CD14-positive monocyte (primary cell): ENCODE data around the gene CARMIL1. TPM values are rescaled to one million over a fixed set of nuclear protein-coding genes. Genes with fewer than 3 reads are reported as not detected.
A peak's percentile ranks its signal among the peaks of the same experiment; 100 is the strongest.

Experiments used
- DNase-seq, 3 donors: peaks; one replicate each; pipeline ENCODE4 v3.0.0-alpha.2; 2011 to 2022
- H2AFZ ChIP-seq: 2 replicates; pipeline ENCODE4 v1.6.0; 2012; ENCODE audit warnings: mild to moderate bottlenecking, low read depth, low read length, inconsistent platforms; ENCODE audit not compliant: insufficient read depth, poor library complexity, severe bottlenecking
- H3K27ac ChIP-seq, 2 donors: 1 replicate in 1 of 2; 2 replicates in 1 of 2; pipeline ENCODE4 v1.5.1; 2012 to 2013; ENCODE audit warnings: low read length in 2 of 2, control low read depth in 1 of 2, inconsistent platforms in 1 of 2, low read depth in 1 of 2, mild to moderate bottlenecking in 1 of 2
- H3K27me3 ChIP-seq, 2 donors: one replicate each; pipeline versions ENCODE4 v1.6.0 to v1.6.1; 2011 to 2013; ENCODE audit warnings: low read length in 2 of 2; ENCODE audit not compliant: control insufficient read depth in 2 of 2, insufficient read depth in 2 of 2
- H3K36me3 ChIP-seq, 2 donors: replicated peaks in 1 of 2; 1 replicate in 1 of 2; 2 replicates in 1 of 2; pipeline versions ENCODE4 v1.5.1 to v1.6.1; 2012 to 2013; ENCODE audit warnings: low read length in 2 of 2, control low read depth in 1 of 2, inconsistent platforms in 1 of 2, mild to moderate bottlenecking in 1 of 2; ENCODE audit not compliant: insufficient read depth in 2 of 2, control insufficient read depth in 1 of 2
- H3K4me1 ChIP-seq, 2 donors: 1 replicate in 1 of 2; 2 replicates in 1 of 2; pipeline versions ENCODE4 v1.5.1 to v1.6.1; 2012 to 2013; ENCODE audit warnings: low read length in 2 of 2, control low read depth in 1 of 2, inconsistent platforms in 1 of 2, mild to moderate bottlenecking in 1 of 2, moderate library complexity in 1 of 2; ENCODE audit not compliant: insufficient read depth in 2 of 2, control insufficient read depth in 1 of 2
- H3K4me2 ChIP-seq: replicated peaks from 2 replicates; pipeline ENCODE3; 2012; ENCODE audit warnings: low read length, moderate library complexity, mild to moderate bottlenecking; ENCODE audit not compliant: poor library complexity, severe bottlenecking; ENCODE audit errors: extremely low read depth
- H3K4me3 ChIP-seq, 3 experiments: fragments of 200-600 bp in 1 of 3; sonication (generic) in 1 of 3; replicated peaks in 1 of 3; 1 replicate in 2 of 3; 2 replicates in 1 of 3; pipeline ENCODE4 v1.5.1; 2011 to 2013; ENCODE audit warnings: low read length in 3 of 3, mild to moderate bottlenecking in 3 of 3, control low read depth in 2 of 3, low read depth in 2 of 3, inconsistent platforms in 1 of 3, moderate library complexity in 1 of 3
- H3K79me2 ChIP-seq: 2 replicates; pipeline ENCODE4 v1.6.0; 2012; ENCODE audit warnings: mild to moderate bottlenecking, control low read depth, inconsistent platforms, low read length, moderate library complexity; ENCODE audit not compliant: insufficient read depth
- H3K9ac ChIP-seq: 2 replicates; pipeline ENCODE4 v1.6.0; 2017; ENCODE audit warnings: low read length, mild to moderate bottlenecking; ENCODE audit not compliant: insufficient read depth, poor library complexity, severe bottlenecking
- H3K9me3 ChIP-seq, 2 donors: replicated peaks in 1 of 2; 1 replicate in 1 of 2; 2 replicates in 1 of 2; pipeline versions ENCODE4 v1.5.1 to v1.6.1; 2012 to 2013; ENCODE audit warnings: low read length in 2 of 2, control low read depth in 1 of 2; ENCODE audit not compliant: control insufficient read depth in 1 of 2, insufficient read depth in 1 of 2
- H4K20me1 ChIP-seq: 2 replicates; pipeline ENCODE4 v1.6.0; 2012; ENCODE audit warnings: mild to moderate bottlenecking, low read length, control low read depth, moderate library complexity; ENCODE audit not compliant: insufficient read depth
- H3K27ac Mint-ChIP-seq, 7 donors: one replicate each; pipeline ENCODE4 v1.8.0; 2020; ENCODE audit warnings: mild to moderate bottlenecking in 7 of 7, mixed read lengths in 7 of 7, moderate library complexity in 6 of 7, inconsistent platforms in 2 of 7
- H3K27me3 Mint-ChIP-seq, 3 donors: one replicate each; pipeline ENCODE4 v1.8.0; 2021 to 2022; ENCODE audit warnings: low read depth in 3 of 3, mild to moderate bottlenecking in 3 of 3, mixed read lengths in 3 of 3, moderate library complexity in 3 of 3, inconsistent platforms in 1 of 3
- H3K36me3 Mint-ChIP-seq, 2 donors: one replicate each; pipeline ENCODE4 v1.8.0; 2020; ENCODE audit warnings: mixed read lengths in 2 of 2, inconsistent platforms in 1 of 2, mild to moderate bottlenecking in 1 of 2
- H3K4me1 Mint-ChIP-seq: one replicate; pipeline ENCODE4 v1.8.0; 2020; ENCODE audit warnings: mild to moderate bottlenecking, mixed read lengths
- H3K4me3 Mint-ChIP-seq, 2 donors: one replicate each; pipeline ENCODE4 v1.8.0; 2020; ENCODE audit warnings: mild to moderate bottlenecking in 2 of 2, mixed read lengths in 2 of 2, moderate library complexity in 1 of 2
- H3K9me3 Mint-ChIP-seq, 7 donors: one replicate each; pipeline ENCODE4 v1.8.0; 2020 to 2022; ENCODE audit warnings: mixed read lengths in 7 of 7, mild to moderate bottlenecking in 6 of 7, moderate library complexity in 6 of 7, inconsistent platforms in 2 of 7
- WGBS: methylation state at CpG from one replicate; pipeline ENCODE4 v1.1.5; 2013; ENCODE audit warnings: missing lambda C conversion rate; ENCODE audit not compliant: insufficient coverage; 5-methylcytosine and 5-hydroxymethylcytosine counted together
- intact Hi-C, 2 donors: fragments of 100-400 bp; cut with micrococcal nuclease; formaldehyde crosslinking; loops; one replicate each; pipeline versions ENCODE4 v1.15.0 to v1.15.1; 2023
- polyA plus RNA-seq, 3 donors: library from polyadenylated mRNA; depleted of rRNA in 1 of 3; unstranded in 2 of 3; stranded (reverse) in 1 of 3; fragments of 300-500 nt in 2 of 3; fragments of >200 nt in 1 of 3; fragmentation: Illumina TruSeq in 2 of 3; gene quantifications; 1 replicate in 2 of 3; 2 replicates in 1 of 3; pipeline ENCODE4 v1.2.3, GENCODE V29; 2012 to 2021
- TF ChIP-seq, protein P1 (sequence below): fragments of 200-600 bp; IDR thresholded peaks from one replicate; pipeline ENCODE4 v1.8.0; 2022; ENCODE audit warnings: antibody characterized with exemption, mild to moderate bottlenecking

Gene CARMIL1
- polyA plus RNA-seq, 3 donors = 0.30 to 0.49 (median 0.41) TPM

DNA sequence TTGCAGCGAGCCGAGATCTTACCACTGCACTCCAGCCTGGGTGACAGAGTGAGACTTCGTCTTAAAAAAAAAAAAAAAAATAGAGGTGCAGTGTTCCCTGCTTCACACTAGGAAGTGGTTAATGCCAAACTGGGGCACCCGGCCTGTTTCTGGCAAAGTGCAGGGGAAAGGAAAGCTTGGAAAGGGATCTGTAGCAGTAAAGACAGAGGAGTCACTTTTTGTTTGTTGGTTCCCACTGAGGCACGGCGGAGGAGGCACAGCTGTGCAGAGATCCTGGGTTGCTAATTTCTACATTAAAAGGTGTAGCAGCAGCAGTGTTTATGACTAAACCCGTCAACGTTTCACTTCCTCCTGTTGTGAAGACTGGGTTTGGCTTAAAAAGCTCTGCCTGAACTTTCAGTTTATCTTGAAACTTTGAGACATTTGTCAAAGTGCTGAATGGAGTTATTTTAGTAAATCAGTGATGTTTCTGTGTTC is 125.6 kb downstream of the CARMIL1 start:
- Histone ChIP-seq H3K36me3 (peaks cover 0 to 3% of the 10 kb centered on the region in 2 donors), H3K9me3 (no peaks in the 10 kb centered on the region), H3K27ac (peak overlapping the region; percentile 48 to 76), H3K9ac (no peak overlapping the region), H3K4me1 (peaks cover 34 to 37% of the 10 kb centered on the region in 2 donors), H3K79me2 (no peaks in the 10 kb centered on the region), H3K27me3 (no peaks in the 10 kb centered on the region), H3K4me3 (peak overlapping the region; percentile 27 to 73 (median 70)), H3K4me2 (peak overlapping the region; percentile 87), H4K20me1 (peaks cover 9% of the 10 kb centered on the region), H2AFZ (peak overlapping the region; percentile 54)
- TF ChIP-seq, protein P1, sequence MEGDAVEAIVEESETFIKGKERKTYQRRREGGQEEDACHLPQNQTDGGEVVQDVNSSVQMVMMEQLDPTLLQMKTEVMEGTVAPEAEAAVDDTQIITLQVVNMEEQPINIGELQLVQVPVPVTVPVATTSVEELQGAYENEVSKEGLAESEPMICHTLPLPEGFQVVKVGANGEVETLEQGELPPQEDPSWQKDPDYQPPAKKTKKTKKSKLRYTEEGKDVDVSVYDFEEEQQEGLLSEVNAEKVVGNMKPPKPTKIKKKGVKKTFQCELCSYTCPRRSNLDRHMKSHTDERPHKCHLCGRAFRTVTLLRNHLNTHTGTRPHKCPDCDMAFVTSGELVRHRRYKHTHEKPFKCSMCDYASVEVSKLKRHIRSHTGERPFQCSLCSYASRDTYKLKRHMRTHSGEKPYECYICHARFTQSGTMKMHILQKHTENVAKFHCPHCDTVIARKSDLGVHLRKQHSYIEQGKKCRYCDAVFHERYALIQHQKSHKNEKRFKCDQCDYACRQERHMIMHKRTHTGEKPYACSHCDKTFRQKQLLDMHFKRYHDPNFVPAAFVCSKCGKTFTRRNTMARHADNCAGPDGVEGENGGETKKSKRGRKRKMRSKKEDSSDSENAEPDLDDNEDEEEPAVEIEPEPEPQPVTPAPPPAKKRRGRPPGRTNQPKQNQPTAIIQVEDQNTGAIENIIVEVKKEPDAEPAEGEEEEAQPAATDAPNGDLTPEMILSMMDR = no peak
- 21% methylated on average over 4 of the region's 8 CpGs for WGBS
- no peak overlapping the region for H3K4me3 Mint-ChIP-seq
- H3K9me3 Mint-ChIP-seq = no peaks in the 10 kb centered on the region
- peak; percentile 31 to 78 (median 64) for DNase-seq
- intact Hi-C loops = loop anchor here in 1 of 2 donors (10.0 kb wide), 1 partner anchor 70 kb away; no protein-coding TSS in a partner anchor
- H3K4me1 Mint-ChIP-seq = no peaks in the 10 kb centered on the region
- peak overlapping the region in 2 of 7 donors; percentile 58 to 77 for H3K27ac Mint-ChIP-seq
- H3K27me3 Mint-ChIP-seq = no peaks in the 10 kb centered on the region
- H3K36me3 Mint-ChIP-seq = peaks cover 0 to 11% of the 10 kb centered on the region in 2 donors

DNA sequence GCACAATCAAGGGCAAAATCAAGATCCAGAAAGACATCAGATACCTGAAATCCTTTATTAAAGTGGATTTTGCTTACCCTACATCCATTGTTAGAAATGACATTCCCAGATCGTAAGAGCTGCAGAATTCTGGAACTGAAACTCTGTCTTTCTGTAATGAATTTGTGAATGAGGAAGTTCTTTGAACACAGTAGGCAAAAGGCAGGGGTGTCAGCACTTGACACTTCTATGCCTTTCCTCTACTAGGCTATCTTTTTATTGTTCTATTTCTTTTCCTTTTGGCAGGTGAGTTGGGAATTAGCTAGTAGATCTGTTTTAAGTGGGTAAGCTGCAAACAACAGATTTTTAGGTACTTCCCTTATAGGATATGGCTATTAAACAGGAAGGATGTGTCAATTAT is 126.3 kb downstream of the CARMIL1 start:
- Histone ChIP-seq H3K27me3 (no peaks in the 10 kb centered on the region), H3K4me2 (peak overlapping the region; percentile 87), H3K9ac (no peak overlapping the region), H4K20me1 (peaks cover 9% of the 10 kb centered on the region), H3K36me3 (peaks cover 0 to 3% of the 10 kb centered on the region in 2 donors), H3K27ac (peak overlapping the region in 1 of 2 donors; percentile 76), H3K9me3 (no peaks in the 10 kb centered on the region), H2AFZ (no peak overlapping the region), H3K4me3 (peak overlapping the region; percentile 27 to 73 (median 70)), H3K79me2 (no peaks in the 10 kb centered on the region), H3K4me1 (peaks cover 34 to 37% of the 10 kb centered on the region in 2 donors)
- peak; percentile 28 to 71 (median 54) for DNase-seq
- Mint-ChIP-seq H3K4me3 (no peak overlapping the region), H3K27ac (no peak overlapping the region), H3K4me1 (peaks cover 5% of the 10 kb centered on the region), H3K36me3 (peaks cover 0 to 10% of the 10 kb centered on the region in 2 donors), H3K27me3 (no peaks in the 10 kb centered on the region), H3K9me3 (no peaks in the 10 kb centered on the region)
- WGBS = no CpG with 5 or more reads among the region's 1 CpG
- TF ChIP-seq, protein P1 = no peak
- intact Hi-C loops = loop anchor here in 1 of 2 donors (10.0 kb wide), 1 partner anchor 69 kb away; no protein-coding TSS in a partner anchor
